NCI-H1930 (cell line): ENCODE measurements around the gene PITPNM3.

ENCODE experiments used
- DNase-seq, 2 experiments: peaks; one replicate each; lab custom pipeline; 2025; lab: John Stamatoyannopoulos, UW

The PITPNM3 gene

DNA sequence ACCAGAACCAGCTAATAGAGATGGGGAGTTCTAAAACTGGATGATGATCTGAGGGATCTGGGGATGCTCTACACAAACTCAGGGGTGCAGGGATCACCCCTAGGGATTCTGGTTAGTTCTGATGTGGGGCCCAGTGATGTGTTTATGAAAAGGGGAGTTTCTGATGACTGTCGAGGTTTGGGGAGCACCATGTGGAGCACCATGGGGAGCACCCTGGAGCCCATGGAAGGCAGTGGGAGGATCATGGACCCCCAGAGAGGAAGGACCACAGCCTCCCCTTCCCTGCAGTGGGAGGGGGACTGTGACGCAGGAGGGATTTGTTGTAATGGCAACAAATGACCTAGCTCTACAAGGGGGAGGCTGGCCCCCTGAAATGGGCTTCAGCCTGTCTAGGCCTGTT lies 93.7 kb downstream of the PITPNM3 start:
- no peak for DNase-seq

DNA sequence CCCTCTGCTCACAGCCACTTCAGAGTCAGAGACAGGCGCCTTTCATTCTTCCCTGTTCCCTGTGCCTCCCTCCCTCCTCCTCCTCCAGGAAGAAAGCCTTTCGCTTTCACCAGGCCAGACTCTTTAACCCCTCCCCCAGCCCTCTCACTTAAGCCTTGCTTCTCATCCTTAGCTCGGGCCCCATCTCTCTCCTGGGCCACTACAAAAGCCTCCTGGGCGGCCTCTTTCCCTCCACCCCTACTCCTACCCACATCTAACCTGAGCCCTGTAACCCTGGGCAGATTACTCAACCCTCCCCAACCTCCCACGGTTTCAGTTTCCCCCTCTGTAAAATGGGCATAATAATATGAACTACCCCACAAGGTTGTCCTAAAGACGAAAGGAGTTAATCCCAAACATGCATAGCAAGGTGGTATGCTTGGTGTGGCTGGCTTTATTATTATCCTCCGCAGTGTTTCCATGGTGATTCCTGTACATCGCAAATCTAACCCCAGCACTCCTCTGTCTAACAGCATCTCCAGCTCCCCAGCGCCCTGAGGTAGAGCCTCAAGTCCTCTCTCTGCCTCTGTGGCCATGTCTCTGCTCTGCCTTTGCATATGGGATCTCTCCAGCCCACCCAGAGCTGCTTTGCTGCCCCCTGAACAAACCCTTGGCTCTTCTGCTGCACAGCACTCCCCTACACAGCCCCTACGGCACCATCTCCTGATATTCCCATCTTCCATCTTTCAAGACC lies 94.4 kb downstream of the PITPNM3 start:
- no peak for DNase-seq

DNA sequence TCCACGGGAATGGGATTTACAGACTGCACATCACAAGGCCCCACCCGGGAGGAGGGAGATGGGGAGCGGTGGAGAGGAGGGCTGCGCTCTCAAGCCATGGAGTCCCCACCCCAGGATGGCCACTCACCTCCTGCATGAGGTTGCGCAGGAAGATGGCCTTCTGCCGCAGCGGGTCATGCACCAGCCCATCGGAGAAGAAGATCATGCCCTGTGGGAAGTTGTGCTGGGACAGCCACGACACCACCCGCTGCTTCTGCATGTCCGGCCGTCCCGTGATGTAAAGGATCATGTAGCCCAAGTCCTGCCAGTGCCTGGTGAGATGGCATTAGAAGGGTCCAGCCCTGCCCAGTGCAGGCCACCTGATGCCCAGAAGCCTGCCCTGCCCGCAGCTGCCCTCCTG lies 95.1 kb downstream of the PITPNM3 start:
- no peak for DNase-seq

DNA sequence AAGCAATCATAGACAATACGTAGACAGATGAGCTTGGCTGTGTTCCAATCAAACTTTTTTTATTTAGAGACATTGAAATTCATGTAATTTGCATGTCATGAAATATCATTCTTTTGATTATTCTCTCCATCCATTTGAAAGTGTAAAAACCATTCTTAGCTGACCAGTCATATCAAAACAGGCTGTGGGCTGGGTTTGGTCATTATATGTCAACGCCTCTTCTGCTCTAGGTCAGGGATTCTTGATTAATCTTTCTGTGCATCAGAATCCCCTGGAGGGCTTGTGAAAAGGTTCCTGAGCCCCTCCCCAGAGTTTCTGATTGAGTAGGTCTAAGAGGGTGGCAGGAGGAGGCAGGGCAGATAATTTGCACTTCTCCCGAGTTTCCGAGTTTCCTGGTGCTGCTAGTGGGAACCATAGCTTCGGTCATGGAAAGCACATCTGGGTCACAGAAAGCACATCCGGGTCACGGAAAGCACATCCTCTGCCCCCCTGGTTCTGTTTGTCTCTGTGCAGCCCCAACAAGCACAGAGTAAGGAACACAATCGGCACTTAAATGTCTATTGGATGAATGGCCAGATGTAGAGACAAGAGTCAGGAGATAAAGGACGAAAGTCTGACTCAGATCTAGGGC lies 95.7 kb downstream of the PITPNM3 start:
- DNase-seq: no peak

DNA sequence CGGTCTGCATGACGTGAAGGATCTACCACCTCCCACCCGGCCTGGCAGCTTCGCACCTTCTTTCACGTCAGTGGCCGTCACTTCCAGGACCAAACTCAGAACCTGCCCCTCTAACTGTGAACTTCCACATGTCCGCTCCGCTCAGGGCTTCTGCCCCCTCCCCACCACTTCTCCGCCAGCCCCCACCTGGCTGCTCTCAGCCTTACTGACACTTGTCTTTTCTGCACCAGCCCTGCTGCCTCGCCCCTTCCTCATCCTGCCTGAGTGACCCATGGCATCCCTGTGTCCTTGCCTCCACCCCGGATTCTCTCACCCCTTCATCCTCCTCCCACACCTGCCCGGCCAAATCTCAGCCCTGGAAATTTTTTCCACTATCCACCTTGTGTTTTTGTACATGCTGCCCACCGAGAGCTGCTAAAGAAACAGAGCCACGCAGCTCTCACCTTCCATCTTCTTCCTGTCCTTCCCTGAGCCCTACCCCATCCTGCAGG lies 97.8 kb downstream of the PITPNM3 start:
- DNase-seq: no peak

DNA sequence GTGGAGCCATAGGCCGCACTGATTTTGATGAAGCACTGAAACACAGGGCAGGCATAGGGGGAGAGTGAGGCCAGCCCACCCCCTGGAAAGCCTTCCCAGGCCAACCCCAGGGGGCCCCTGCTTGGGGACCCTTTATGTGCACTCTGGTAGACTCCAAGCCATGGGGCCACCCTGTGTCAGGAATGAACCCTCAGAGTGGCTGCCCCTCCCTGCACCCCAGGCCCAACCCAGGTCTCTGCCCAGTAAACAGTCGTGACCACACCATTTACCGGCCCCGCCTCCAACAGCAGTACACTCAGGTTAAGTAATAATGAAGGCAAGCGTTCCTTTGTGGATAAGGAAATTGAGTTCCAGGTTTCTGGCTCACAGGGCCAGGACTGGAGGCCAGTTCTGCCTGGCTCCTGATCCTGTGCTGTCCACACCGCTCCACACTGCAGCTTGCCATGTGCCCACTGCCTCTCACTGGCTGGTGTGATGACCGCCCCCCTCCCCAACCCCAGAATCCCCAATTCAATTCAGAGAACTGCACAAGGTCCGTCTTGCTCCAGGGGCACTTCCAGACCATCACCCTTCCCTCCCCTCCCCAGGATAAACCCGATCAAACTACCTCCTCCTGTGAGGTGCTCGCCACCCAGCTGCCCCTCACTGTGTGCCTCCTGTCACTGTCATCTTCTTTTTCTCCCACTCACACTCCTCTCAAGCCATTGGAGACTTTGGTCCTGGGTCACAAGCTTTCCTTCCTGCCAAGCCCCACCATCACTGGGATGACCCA lies 98.5 kb downstream of the PITPNM3 start:
- DNase-seq: no peak

DNA sequence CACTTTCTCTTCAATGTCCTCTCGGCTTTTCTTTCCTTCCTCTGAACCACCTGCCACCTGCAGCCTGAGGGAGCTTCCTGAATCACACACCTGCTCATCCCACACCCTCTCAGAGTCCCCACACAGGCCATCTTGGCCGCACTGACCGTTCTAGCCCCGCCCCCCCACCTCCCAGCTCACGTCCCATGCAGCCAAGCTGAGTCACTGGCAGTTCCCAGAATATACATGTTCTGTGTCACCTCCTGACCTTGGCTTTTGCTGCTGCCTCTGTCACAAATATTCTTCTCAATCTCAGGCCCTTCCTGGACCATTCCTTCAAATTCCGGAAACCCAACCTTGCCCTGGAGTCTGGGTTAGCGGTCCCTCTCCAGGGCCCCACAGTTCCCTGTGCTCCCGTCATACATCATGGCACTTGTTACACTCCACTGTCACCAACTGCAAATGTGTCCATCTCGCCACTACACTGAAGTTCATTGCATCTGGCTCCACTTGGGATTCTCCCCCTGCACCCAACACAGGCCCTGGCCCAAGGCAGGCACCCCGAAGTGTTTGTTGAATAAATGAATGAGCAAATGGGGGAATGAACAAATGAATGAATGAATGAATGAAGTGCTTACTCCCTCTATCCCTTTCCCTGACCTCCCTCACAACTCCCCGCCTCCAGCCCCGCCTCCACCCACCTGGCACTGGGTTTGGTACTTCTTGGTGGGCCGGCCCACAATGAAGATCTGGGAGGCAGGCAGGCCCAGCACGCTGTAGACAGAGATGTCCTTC lies 99.3 kb downstream of the PITPNM3 start:
- no peak for DNase-seq

DNA sequence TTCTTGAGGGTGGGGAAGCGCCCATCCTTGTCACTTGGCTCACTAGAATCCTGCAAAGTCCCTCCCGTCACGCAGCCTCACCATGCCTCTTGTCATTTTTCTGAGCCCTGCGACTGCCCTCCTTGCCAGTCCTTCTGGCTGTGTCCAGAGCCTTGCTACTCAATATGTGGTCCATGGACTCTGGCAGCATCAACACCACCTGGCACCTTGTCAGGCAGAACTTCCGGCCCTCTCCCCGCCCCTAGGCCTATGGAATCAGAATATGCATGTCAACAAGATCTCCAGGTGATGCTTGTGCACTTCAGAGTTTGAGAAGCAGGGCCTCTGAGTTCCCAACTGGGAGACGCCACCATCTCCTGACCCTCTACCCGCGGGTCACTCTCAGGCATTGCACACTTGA lies 100.0 kb downstream of the PITPNM3 start:
- no peak for DNase-seq

DNA sequence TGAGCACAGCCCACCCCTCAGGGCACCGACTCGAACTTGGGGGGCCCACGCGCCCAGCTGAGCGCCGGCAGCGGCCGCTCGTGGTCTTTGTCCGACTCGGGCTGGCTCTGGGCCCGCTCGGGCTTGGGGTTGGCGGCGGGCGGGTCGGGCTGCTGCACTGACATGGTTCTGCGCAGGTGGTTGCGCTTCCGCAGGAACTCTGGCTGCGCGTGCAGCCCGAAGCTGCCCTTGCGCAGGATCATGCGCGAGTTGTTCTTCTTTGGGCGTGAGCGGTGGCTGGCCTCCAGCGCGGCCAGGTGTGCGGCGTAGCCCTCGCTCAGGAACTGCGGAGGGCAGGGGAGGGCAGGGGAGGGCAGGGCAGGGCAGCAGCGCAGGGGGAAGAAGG lies 101.0 kb downstream of the PITPNM3 start:
- no peak for DNase-seq

DNA sequence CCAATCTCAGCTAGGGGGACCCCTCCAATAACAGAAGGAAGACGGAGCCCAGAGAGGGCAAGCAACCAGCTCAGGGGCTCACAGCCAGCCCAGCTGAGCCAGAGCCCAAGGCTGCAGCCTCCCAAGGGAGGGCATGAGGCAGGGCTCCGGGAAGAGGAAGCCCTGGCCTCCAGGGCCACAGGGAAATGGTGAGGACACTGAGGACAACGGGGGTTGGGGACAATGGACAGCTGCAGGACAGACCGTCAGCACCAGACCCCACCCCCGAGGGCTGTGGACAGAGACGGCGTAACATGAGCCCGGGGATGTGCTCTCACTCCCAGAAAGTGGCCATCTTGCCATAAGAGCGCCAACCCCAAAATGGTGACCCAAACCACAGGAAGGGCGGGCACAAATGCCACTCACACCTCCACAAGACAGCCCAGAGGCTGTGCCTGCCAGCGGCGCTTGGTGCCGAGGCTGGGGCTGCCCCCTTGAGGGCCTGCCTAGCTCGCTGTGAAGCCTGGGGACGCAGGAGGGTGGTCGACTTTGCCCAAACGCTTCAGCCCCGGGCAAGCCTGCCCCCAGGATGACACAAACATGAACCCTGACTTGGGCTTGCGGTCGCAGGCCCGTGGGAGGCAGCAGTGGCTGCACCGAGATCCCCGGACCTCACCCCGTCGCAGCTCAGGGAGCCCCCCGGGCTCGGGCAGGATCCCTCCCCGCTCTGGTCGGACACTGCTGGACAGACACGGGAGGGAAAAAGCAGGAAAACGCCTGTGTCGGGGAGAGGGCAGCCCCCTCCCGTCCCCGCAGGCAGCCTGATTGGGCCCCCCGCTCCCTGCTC lies 101.6 kb downstream of the PITPNM3 start:
- no peak for DNase-seq

DNA sequence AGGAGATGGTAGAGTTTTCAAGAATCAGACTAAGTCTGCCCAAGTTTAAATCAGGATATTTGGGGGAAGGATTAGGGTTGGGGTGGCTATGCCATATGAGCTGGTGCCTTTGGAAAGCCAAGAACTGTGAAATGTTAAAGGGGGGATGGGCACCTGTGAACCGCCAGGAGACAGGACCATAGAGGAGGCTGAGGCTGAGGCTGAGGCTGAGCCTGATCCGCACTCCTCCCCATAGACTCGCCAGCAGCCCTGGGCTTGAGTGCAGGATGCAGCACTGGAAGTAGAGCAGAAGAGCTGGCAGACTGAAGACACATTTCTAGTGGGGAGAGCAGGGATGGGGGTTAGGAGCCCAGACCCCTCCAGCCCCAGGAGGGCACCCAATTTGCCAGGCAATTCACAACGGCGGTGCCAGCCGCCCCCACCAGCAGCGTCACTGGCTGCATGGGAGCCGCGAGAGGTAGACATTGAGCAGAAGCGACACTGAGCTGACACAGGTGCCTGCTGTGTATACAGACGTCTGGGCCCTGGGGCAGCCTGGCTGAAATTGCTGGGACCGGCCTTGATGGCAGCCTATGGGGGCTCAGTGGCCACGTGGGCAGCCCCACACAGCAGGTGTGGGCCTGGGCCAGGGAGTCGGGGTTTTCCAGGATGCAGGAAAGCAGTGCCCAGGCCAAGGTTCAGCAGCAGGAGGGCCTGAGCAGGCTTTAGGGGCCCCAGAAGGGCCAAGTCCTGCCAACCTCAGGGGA lies 102.9 kb downstream of the PITPNM3 start:
- DNase-seq: no peak

DNA sequence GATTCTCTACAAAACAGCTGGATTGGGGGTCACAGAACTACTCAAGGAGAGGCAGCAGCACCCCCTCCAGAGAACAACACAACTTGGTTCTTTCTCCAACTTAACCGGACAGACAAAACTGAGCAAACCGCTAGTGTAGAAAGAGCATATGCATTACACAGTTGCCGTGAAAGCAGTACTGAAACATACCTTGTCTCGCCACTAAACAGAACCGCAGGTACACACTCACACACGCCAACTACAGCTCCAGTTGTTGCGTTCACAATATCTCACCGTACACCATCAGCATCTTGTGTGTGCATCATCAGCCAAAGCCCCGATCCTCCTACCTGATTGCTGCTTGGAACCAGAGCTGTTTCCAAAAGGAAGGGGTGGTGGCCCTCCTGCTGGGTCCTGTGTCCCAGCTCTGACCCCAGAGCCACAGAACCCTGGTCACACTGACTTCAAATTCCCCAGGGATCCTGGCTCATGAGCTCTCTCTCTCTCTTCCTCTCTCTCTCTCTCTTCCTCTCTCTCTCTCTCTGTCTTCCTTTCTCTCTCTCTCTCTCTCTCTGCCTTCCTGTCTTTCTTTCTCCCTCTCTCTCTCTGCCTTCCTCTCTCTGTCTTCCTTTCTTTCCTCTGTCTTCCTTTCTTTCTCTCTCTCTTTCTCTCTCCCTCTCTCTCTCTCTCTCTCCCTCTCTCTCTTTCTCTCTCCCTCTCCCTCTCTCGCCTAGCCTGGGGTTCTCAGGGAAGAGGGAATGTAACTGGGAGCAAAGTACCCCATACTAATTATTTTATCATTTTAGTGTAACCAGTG lies 103.7 kb downstream of the PITPNM3 start:
- no peak for DNase-seq

DNA sequence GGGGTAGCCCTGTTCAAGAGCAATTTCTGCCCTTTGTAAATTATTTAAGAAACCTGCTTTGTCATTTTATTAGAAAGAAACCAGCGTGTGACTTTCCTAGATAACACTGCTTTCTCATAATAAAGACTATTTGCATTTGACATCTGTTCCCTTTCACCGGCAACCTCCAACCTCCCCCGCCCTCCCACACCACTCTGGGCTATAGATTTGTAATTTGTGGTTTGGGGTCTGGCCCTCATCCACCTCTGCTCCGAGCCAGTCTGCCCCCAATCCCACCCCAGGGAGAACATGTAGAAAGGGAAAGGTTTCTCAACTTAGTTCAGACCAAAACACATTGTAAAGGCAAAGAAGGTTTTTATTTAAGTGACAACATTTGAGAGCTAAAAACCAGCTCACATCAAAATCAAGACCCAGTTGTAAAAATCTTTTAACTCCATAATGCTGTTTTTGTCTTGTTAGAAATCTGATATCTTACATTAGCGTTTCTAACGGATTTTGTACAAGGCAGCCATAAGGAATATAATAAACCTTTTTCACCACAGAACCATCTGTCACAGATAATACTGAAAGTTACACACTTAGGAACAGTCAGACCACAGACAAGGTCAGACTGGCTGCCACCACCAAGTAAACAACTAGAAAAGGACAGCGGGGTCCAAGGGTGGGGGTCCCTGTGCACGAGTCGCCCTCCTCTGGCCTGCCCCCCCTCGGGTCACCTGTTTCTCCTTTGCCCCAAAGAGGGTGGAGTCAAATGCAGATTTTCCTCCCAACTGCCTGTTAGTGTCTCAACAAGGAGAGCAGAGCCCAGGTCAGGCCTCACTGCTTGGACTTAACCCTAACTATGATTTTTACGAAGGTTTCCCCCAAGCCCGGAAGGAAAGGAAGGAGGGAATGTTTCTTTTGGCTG lies 105.2 kb downstream of the PITPNM3 start:
- DNase-seq: no peak

DNA sequence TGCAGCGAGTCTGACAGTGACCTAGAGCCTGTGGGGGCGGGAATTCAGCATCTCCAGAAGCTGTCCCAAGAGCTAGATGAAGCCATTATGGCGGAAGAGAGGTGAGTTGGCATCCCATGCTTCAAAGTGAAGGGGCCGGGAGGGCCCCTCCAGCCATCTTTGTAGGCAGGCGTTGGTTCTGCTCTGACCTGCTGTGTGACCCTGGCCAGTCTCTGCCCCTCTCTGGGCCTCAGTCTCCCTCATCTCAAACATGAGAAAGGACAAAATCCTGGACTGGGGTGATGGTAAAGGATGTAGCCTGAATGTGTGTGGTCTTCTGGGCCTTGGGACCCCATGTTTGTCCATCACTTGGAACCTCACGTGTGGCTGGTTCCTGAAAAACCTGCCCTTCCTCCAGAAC lies 107.0 kb downstream of the PITPNM3 start:
- DNase-seq: no peak

DNA sequence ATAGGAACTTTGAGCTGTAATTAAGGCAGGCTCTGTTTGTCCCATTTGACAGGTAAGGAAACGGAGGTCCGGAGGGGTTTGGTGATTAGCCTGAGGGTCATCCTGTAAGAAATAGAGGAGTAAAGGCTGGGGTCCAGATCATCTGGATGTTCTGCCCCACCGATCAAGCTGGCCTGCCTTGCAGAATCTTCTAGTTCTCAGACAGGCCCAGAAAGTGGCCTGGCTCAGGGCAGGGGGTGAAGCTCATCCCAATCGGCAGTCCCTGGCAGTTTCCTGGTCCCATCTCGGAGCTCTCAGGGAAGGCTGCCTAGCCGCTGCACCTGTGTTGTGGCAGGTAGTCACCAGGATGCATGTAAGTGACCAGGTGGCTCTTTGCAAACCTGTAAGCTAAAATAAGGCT lies 107.9 kb downstream of the PITPNM3 start:
- DNase-seq: no peak

DNA sequence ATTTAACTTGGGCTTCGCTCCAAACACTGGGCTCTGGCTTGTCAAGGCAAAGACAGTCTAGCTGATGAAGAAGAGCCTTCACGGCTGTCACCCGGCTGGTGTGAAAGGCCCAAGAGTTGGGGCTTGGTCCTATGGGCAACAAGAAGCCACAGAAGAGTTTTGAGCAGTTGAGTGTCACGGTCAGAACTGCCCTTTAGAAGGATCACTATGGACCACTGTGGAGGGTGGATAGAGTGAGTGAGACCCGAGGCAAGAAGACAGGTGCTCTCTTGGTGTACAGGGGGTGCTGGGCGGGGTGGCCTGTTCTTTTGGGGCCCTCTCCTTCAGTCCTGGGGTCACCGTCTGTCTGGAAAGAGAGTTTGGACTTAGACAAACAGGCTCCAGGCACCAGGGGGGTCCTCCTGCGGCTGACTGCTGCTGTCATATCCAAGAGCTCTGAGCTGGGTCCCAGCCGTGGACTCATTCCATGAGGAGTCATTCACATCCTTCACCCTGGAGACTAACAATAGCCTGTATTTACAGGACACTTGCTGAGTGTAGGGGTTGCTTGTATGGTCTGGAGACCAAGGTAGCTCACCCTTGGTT lies 109.7 kb downstream of the PITPNM3 start:
- DNase-seq: no peak

DNA sequence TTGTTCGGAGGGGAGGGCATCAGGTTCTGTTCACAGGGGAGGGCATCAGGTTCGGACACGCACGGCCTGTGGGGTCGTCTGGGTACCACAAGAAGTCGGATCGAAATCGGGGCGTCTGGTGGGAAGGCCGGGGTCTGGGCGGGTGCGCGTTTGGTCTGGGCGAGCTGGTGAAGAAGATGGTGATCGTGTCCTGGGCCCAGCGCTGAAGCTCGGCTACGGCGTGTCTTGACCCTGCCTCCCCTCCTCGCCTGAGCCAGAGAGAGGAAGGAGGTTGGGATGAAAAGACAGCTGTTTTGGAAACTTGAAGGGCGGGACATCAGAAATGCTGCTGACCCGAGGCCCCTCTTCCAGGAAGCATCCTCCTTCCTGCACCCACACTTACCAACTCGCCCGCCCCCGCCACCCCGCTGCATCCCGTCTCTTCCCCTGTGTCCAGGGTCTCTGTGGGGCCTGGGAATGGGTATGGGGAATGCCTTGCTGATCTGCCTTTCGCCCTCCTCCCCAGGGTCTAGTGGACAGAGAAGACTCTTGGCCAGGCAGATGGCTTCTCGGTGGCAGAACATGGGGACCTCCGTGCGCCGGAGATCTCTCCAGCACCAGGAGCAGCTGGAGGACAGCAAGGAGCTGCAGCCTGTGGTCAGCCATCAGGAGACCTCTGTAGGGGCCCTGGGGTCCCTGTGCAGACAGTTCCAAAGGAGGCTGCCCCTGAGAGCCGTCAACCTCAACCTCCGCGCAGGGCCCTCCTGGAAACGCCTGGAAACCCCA lies 111.6 kb downstream of the PITPNM3 start:
- no peak for DNase-seq
